Esophagus muscularis mucosa (tissue), 4 donors: Measurements from ENCODE around the gene OGG1. TPM values are rescaled to one million over a fixed set of nuclear protein-coding genes. Genes with fewer than 3 reads are reported as not detected.
A peak's percentile ranks its signal among the peaks of the same experiment; 100 is the strongest.

Experiments
- DNase-seq: peaks from one replicate; pipeline ENCODE4 v3.0.0-alpha.2; 2017; ENCODE audit errors: extremely low spot score
- H3K27ac ChIP-seq, 4 donors: fragments of 200-600 bp; sonication (generic); replicated peaks in 1 of 4; 1 replicate in 3 of 4; 2 replicates in 1 of 4; pipeline ENCODE4 v1.5.1; 2016 to 2019; ENCODE audit warnings: mild to moderate bottlenecking in 1 of 4
- H3K27me3 ChIP-seq, 4 donors: fragments of 200-600 bp; sonication (generic); one replicate each; pipeline versions ENCODE4 v1.5.1 to v1.6.0; 2016 to 2019
- H3K36me3 ChIP-seq, 4 donors: fragments of 200-600 bp; sonication (generic); one replicate each; pipeline ENCODE4 v1.5.1; 2016 to 2019
- H3K4me1 ChIP-seq, 4 donors: fragments of 200-600 bp; sonication (generic); one replicate each; pipeline ENCODE4 v1.5.1; 2016 to 2019
- H3K4me3 ChIP-seq, 4 donors: fragments of 200-600 bp; sonication (generic); 1 replicate in 2 of 4; 2 replicates in 2 of 4; pipeline ENCODE4 v1.5.1; 2016 to 2019; ENCODE audit warnings: mild to moderate bottlenecking in 4 of 4, moderate library complexity in 1 of 4
- H3K9me3 ChIP-seq, 4 donors: fragments of 200-600 bp; sonication (generic); 1 replicate in 3 of 4; 2 replicates in 1 of 4; pipeline ENCODE4 v1.5.1; 2016 to 2019
- CTCF ChIP-seq, 3 experiments: fragments of 200-600 bp in 2 of 3; fragments of 450-650 bp in 1 of 3; sonication (generic) in 2 of 3; IDR thresholded peaks; one replicate each; pipeline ENCODE4 v1.5.1; 2017 to 2019; ENCODE audit warnings: antibody characterized with exemption in 3 of 3, mild to moderate bottlenecking in 2 of 3, moderate library complexity in 1 of 3
- EP300 ChIP-seq: sonication (generic); formaldehyde crosslinking; IDR thresholded peaks from one replicate; pipeline ENCODE4 v1.6.1; 2017; ENCODE audit warnings: antibody characterized with exemption
- POLR2A ChIP-seq: fragments of 450-650 bp; IDR thresholded peaks from one replicate; pipeline ENCODE4 v1.6.1; 2017; ENCODE audit warnings: antibody characterized with exemption, moderate library complexity, mild to moderate bottlenecking, low read depth
- POLR2AphosphoS5 ChIP-seq, 2 donors: sonication (generic); formaldehyde crosslinking; IDR thresholded peaks; one replicate each; pipeline ENCODE4 v1.6.1; 2017; ENCODE audit warnings: antibody characterized with exemption in 2 of 2
- WGBS: methylation state at CpG from one replicate; pipeline ENCODE4 v1.1.5; 2018; 5-methylcytosine and 5-hydroxymethylcytosine counted together
- intact Hi-C: fragments of 100-400 bp; cut with DNase I; formaldehyde crosslinking; loops from one replicate; pipeline ENCODE4 v1.15.1; 2023
- total RNA-seq, 4 donors: library from RNA; depleted of rRNA; stranded (reverse); fragments of >200 nt; gene quantifications; one replicate each; pipeline versions ENCODE4 v1.1.0 to v1.2.1, GENCODE V29; 2016

OGG1 gene
- total RNA-seq, 4 donors from 2014 or later: 18.6 to 28.3 (median 24.9) TPM

- Histone ChIP-seq H3K4me3 (no peak overlapping the region), H3K36me3 (peaks cover 14 to 32% (median 26%) of the 10 kb centered on the region in 4 donors), H3K27me3 (no peaks in the 10 kb centered on the region), H3K4me1 (peaks cover 3 to 26% (median 10%) of the 10 kb centered on the region in 4 donors), H3K27ac (no peak overlapping the region), H3K9me3 (no peaks in the 10 kb centered on the region)
- intact Hi-C loops: no loop called here
- TF ChIP-seq CTCF (IDR thresholded peaks at IDR 0.05) (no peak), POLR2A (no peak), EP300 (no peak), POLR2AphosphoS5 (IDR thresholded peaks at IDR 0.05) (no peak)
- WGBS: 81% methylated on average over 5 of the region's 5 CpGs
- DNase-seq: no peak
These were observed 27.3 kb downstream of the OGG1 start for GRCh38 chr3:9776896-9777693.

GRCh38 chr3:9777694-9778021, 27.9 kb downstream of the OGG1 start:
- peaks cover 3 to 26% (median 10%) of the 10 kb centered on the region in 4 donors for H3K4me1 ChIP-seq
- intact Hi-C loops: no loop called here
- no peak overlapping the region for H3K4me3 ChIP-seq
- peaks cover 19 to 38% (median 31%) of the 10 kb centered on the region in 4 donors for H3K36me3 ChIP-seq
- no peak for TF ChIP-seq EP300
- TF ChIP-seq CTCF (IDR thresholded peaks at IDR 0.05): no peak
- TF ChIP-seq POLR2A: no peak
- no peak for TF ChIP-seq POLR2AphosphoS5 (IDR thresholded peaks at IDR 0.05)
- H3K27ac ChIP-seq: peak overlapping the region in 1 of 4 donors; percentile 8
- 94% methylated on average over 1 of the region's 1 CpG for WGBS
- H3K9me3 ChIP-seq: no peaks in the 10 kb centered on the region
- H3K27me3 ChIP-seq: no peaks in the 10 kb centered on the region
- no peak for DNase-seq

- Histone ChIP-seq H3K27ac (no peak overlapping the region), H3K27me3 (no peaks in the 10 kb centered on the region), H3K9me3 (no peaks in the 10 kb centered on the region), H3K4me1 (peaks cover 3 to 26% (median 10%) of the 10 kb centered on the region in 4 donors), H3K36me3 (peaks cover 20 to 46% (median 38%) of the 10 kb centered on the region in 4 donors), H3K4me3 (no peak overlapping the region)
- WGBS: 67% methylated on average over 5 of the region's 5 CpGs
- no peak for DNase-seq
- intact Hi-C loops: no loop called here
- TF ChIP-seq CTCF (IDR thresholded peaks at IDR 0.05) (no peak), POLR2A (no peak), POLR2AphosphoS5 (IDR thresholded peaks at IDR 0.05) (no peak), EP300 (no peak)
These were observed 28.7 kb downstream of the OGG1 start for GRCh38 chr3:9778143-9779074.

GRCh38 chr3:9779075-9779593, 29.4 kb downstream of the OGG1 start:
- DNase-seq: no peak
- intact Hi-C loops: no loop called here
- H3K36me3 ChIP-seq: peaks cover 26 to 53% (median 45%) of the 10 kb centered on the region in 4 donors
- no peaks in the 10 kb centered on the region for H3K9me3 ChIP-seq
- no peaks in the 10 kb centered on the region for H3K27me3 ChIP-seq
- peaks cover 3 to 26% (median 10%) of the 10 kb centered on the region in 4 donors for H3K4me1 ChIP-seq
- no peak for TF ChIP-seq CTCF (IDR thresholded peaks at IDR 0.05)
- no peak for TF ChIP-seq POLR2A
- no peak for TF ChIP-seq EP300
- no peak for TF ChIP-seq POLR2AphosphoS5 (IDR thresholded peaks at IDR 0.05)
- H3K4me3 ChIP-seq: no peak overlapping the region
- no peak overlapping the region for H3K27ac ChIP-seq
- WGBS: 86% methylated on average over 5 of the region's 6 CpGs
